IMR-90 (cell line): ENCODE measurements around the gene NCOA7. TPM values are rescaled to one million over a fixed set of nuclear protein-coding genes. Genes with fewer than 3 reads are reported as not detected.

Experiments
- ATAC-seq: fragments of 200-7000 bp; cut with Tn5 transposase; 2 replicates; pipeline ENCODE4 v1.9.1; 2020; ENCODE audit warnings: low read depth, mild to moderate bottlenecking, moderate library complexity
- BruUV-seq: library from RNA; stranded (reverse); fragments of 400-500 nt; replicated peaks from 2 replicates; lab custom pipeline; 2021; lab: Mats Ljungman, UMichigan
- CTCF ChIA-PET: fragments of 300-600 bp; formaldehyde crosslinking; extraction: SDS; loops from one replicate; lab custom pipeline; 2021; ENCODE audit warnings: antibody characterized with exemption; lab: Yijun Ruan, JAX
- POLR2A ChIA-PET: fragments of 300-600 bp; sonication (Branson Sonifier 250); formaldehyde crosslinking; loops from one replicate; lab custom pipeline; 2022; ENCODE audit warnings: antibody characterized with exemption; ENCODE audit not compliant: unreplicated experiment; lab: Charles Lee
- DNase-seq: peaks from one replicate; pipeline ENCODE4 v3.0.0; 2013
- H2AFZ ChIP-seq: replicated peaks from 2 replicates; pipeline ENCODE3; 2013; ENCODE audit warnings: low read length, mild to moderate bottlenecking; ENCODE audit not compliant: poor library complexity
- H2AK5ac ChIP-seq: 2 replicates; pipeline ENCODE4 v1.6.1; 2013; ENCODE audit warnings: low read depth, low read length, inconsistent platforms
- H2AK9ac ChIP-seq: replicated peaks from 2 replicates; pipeline ENCODE3; 2013; ENCODE audit warnings: mild to moderate bottlenecking, low read depth, low read length, moderate library complexity; ENCODE audit not compliant: poor library complexity
- H2BK120ac ChIP-seq: 2 replicates; pipeline ENCODE4 v1.6.1; 2013; ENCODE audit warnings: low read depth, low read length, inconsistent platforms
- H2BK15ac ChIP-seq: 3 replicates; pipeline ENCODE4 v1.6.1; 2013; ENCODE audit warnings: low read depth, low read length, inconsistent platforms
- H2BK20ac ChIP-seq: 2 replicates; pipeline ENCODE4 v1.6.1; 2013; ENCODE audit warnings: low read depth, mild to moderate bottlenecking, inconsistent platforms, low read length, moderate library complexity
- H2BK5ac ChIP-seq: 2 replicates; pipeline ENCODE4 v1.6.1; 2013; ENCODE audit warnings: mild to moderate bottlenecking, low read depth, low read length, inconsistent platforms; ENCODE audit not compliant: poor library complexity, severe bottlenecking
- H3K14ac ChIP-seq: replicated peaks from 2 replicates; pipeline ENCODE4 v1.6.1; 2013; ENCODE audit warnings: low read depth, low read length, inconsistent platforms
- H3K18ac ChIP-seq: 2 replicates; pipeline ENCODE4 v1.6.1; 2013; ENCODE audit warnings: low read depth, low read length, control low read depth
- H3K23ac ChIP-seq: 2 replicates; pipeline ENCODE4 v1.6.1; 2013; ENCODE audit warnings: low read depth, low read length, inconsistent platforms
- H3K27ac ChIP-seq: 2 replicates; pipeline ENCODE4 v1.5.1; 2013; ENCODE audit warnings: mild to moderate bottlenecking, control low read depth, low read length; ENCODE audit not compliant: insufficient read depth
- H3K27me3 ChIP-seq: 2 replicates; pipeline ENCODE4 v1.6.1; 2013; ENCODE audit warnings: low read length; ENCODE audit not compliant: control insufficient read depth, insufficient read depth
- H3K36me3 ChIP-seq: 2 replicates; pipeline ENCODE4 v1.6.1; 2013; ENCODE audit warnings: low read length, mixed read lengths; ENCODE audit not compliant: control insufficient read depth, insufficient read depth
- H3K4ac ChIP-seq: 2 replicates; pipeline ENCODE4 v1.6.1; 2013; ENCODE audit warnings: low read depth, low read length, inconsistent platforms
- H3K4me1 ChIP-seq: 2 replicates; pipeline ENCODE4 v1.6.1; 2013; ENCODE audit warnings: low read length, mixed read lengths; ENCODE audit not compliant: control insufficient read depth, insufficient read depth
- H3K4me2 ChIP-seq: 2 replicates; pipeline ENCODE4 v1.6.1; 2013; ENCODE audit warnings: low read depth, mild to moderate bottlenecking, control low read depth, low read length, moderate library complexity
- H3K4me3 ChIP-seq: 2 replicates; pipeline ENCODE4 v1.5.1; 2013; ENCODE audit warnings: low read depth, mild to moderate bottlenecking, control low read depth, low read length, moderate library complexity; ENCODE audit not compliant: insufficient read depth
- H3K56ac ChIP-seq: 2 replicates; pipeline ENCODE4 v1.6.1; 2013; ENCODE audit warnings: low read length, inconsistent platforms; ENCODE audit not compliant: insufficient read depth; ENCODE audit errors: extremely low read depth
- H3K79me1 ChIP-seq, 2 experiments: 2 replicates each; pipeline ENCODE4 v1.6.1; 2013; ENCODE audit warnings: low read length in 2 of 2, inconsistent platforms in 1 of 2, low read depth in 1 of 2
- H3K9ac ChIP-seq: 2 replicates; pipeline ENCODE4 v1.6.1; 2013; ENCODE audit warnings: low read depth, low read length, control low read depth
- H3K9me1 ChIP-seq: 2 replicates; pipeline ENCODE4 v1.6.1; 2013; ENCODE audit warnings: low read length, inconsistent platforms; ENCODE audit not compliant: insufficient read depth
- H3K9me3 ChIP-seq: 2 replicates; pipeline ENCODE4 v1.6.1; 2013; ENCODE audit warnings: low read length; ENCODE audit not compliant: control insufficient read depth, insufficient read depth
- H4K20me1 ChIP-seq: 2 replicates; pipeline ENCODE4 v1.6.1; 2013; ENCODE audit warnings: low read length, inconsistent platforms; ENCODE audit not compliant: insufficient read depth
- H4K5ac ChIP-seq: 2 replicates; pipeline ENCODE4 v1.6.1; 2013; ENCODE audit warnings: mild to moderate bottlenecking, low read depth, low read length, control low read depth
- H4K8ac ChIP-seq, 2 experiments: 2 replicates each; pipeline ENCODE4 v1.6.1; 2013; ENCODE audit warnings: low read depth in 2 of 2, low read length in 2 of 2, control low read depth in 1 of 2, inconsistent platforms in 1 of 2
- H4K91ac ChIP-seq: 2 replicates; pipeline ENCODE4 v1.6.1; 2013; ENCODE audit warnings: low read depth, low read length, inconsistent platforms; ENCODE audit not compliant: insufficient read depth
- CHD1 ChIP-seq: IDR thresholded peaks from 2 replicates; pipeline ENCODE4 v1.6.1; 2012; ENCODE audit warnings: low read depth, low read length, improper control_type of control experiment
- RFX5 ChIP-seq: IDR thresholded peaks from 2 replicates; pipeline ENCODE4 v1.8.0; 2012; ENCODE audit warnings: low read depth, mild to moderate bottlenecking, low read length, moderate library complexity
- WGBS, 2 experiments: methylation state at CpG; one replicate each; pipeline versions ENCODE4 v1.1.5 to v1.1.7; 2013; ENCODE audit warnings: missing lambda C conversion rate in 2 of 2; ENCODE audit not compliant: insufficient read length in 1 of 2; ENCODE audit errors: extremely low coverage in 2 of 2; 5-methylcytosine and 5-hydroxymethylcytosine counted together
- dilution Hi-C: fragments of 300-500 bp; cut with HindIII; formaldehyde crosslinking; loops from one replicate; pipeline ENCODE4 v1.14.3; 2018; ENCODE audit warnings: low sequenced_read_pairs; ENCODE audit not compliant: unreplicated experiment
- in situ Hi-C: fragments of 300-500 bp; cut with MboI; formaldehyde crosslinking; loops from 3 replicates; pipeline ENCODE4 v1.14.3; 2019; ENCODE audit warnings: low sequenced_read_pairs, inconsistent platforms, mixed read lengths
- intact Hi-C: fragments of 100-400 bp; cut with micrococcal nuclease; formaldehyde crosslinking; loops from 2 replicates; pipeline ENCODE4 v1.10.0; 2022
- polyA plus RNA-seq, 3 experiments: library from polyadenylated mRNA; depleted of rRNA; stranded (reverse); fragments of >200 nt; gene quantifications; 2 replicates each; pipeline ENCODE4 v1.2.3, GENCODE V29; 2012; ENCODE audit warnings: low replicate concordance in 1 of 3
- total RNA-seq: library from RNA; depleted of rRNA; stranded (reverse); fragments of >200 nt; gene quantifications from 2 replicates; pipeline ENCODE4 v1.2.3, GENCODE V29; 2012
- TF ChIP-seq, protein P1 (sequence below): conservative IDR thresholded peaks from 2 replicates; pipeline ENCODE4 v1.5.1; 2012; ENCODE audit warnings: mild to moderate bottlenecking, low read depth, low read length, improper control_type of control experiment
- TF ChIP-seq, protein P2 (sequence below): fragments of 150-350 bp; IDR thresholded peaks from 2 replicates; pipeline ENCODE4 v1.6.1; 2017; ENCODE audit warnings: mild to moderate bottlenecking, antibody characterized with exemption, low read length, low read depth

The NCOA7 gene
- total and polyA plus RNA-seq, 2 of the 4 experiments (the other 2 are of a cell fraction): 12.6 to 12.9 TPM

DNA sequence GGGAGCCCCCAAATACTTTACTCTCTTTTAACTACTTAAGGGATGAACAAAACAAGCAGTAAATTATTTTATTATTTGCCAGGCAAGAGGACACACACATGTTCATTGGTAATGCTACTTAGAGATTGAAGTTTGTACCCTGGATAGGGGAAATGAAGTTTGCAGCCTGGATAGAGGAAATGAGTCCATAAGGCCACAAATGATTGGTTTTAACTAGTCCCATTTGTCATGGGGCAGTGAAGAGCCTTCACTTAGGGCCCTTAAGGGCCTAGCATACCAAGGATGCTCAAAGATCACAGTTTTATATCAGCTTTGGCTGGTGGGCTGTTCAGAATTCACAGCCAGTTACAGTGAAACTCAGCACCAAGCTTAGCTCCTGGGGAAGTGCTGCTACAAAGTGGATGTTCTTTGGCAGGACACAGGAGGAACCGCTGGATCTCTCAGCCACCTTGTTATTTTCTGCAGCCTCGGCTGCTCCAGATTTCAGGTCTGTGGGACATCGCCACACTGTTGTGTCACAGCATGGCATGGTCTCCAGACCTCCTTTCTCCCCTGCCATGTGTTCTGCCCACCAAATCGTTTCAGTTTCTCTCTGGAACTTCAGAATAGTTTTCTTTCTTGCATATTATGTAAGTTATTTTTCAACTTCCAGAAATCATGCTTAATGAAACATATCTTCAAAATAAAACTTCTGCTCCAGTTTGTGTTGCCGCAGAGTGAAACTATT is 41.8 kb downstream of the NCOA7 start (continued):
- TF ChIP-seq, protein P1, sequence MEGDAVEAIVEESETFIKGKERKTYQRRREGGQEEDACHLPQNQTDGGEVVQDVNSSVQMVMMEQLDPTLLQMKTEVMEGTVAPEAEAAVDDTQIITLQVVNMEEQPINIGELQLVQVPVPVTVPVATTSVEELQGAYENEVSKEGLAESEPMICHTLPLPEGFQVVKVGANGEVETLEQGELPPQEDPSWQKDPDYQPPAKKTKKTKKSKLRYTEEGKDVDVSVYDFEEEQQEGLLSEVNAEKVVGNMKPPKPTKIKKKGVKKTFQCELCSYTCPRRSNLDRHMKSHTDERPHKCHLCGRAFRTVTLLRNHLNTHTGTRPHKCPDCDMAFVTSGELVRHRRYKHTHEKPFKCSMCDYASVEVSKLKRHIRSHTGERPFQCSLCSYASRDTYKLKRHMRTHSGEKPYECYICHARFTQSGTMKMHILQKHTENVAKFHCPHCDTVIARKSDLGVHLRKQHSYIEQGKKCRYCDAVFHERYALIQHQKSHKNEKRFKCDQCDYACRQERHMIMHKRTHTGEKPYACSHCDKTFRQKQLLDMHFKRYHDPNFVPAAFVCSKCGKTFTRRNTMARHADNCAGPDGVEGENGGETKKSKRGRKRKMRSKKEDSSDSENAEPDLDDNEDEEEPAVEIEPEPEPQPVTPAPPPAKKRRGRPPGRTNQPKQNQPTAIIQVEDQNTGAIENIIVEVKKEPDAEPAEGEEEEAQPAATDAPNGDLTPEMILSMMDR: no peak

DNA sequence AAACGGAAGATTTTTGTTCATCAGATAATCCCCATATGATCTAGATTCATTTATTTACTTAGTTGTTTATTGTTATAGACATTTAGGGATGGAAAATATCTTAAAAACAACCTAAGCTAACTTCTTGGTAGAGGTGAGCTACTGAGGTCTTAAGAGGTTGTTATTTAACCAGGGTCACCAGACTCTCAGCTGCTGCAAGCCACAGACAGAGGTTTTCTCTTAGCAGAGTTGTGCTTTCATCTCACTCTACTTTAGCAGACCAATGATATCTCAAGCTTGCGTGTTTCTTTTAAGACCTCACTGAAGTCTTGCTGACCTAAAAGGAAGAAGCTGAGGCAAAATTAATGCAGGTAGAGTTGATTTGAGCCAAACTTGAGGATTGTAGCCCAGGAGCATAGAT is 43.6 kb downstream of the NCOA7 start:
- no peak overlapping the region for H4K91ac ChIP-seq
- H3K14ac ChIP-seq: no peak overlapping the region
- DNase-seq (no peak), ATAC-seq (no peak)
- no CpG with 5 or more reads among the region's 2 CpGs for WGBS, 2 experiments
- no peak overlapping the region for H3K56ac ChIP-seq
- H3K9me1 ChIP-seq: no peaks in the 10 kb centered on the region; the same call in 1 of the 2 replicates
- no peak overlapping the region for H2AK5ac ChIP-seq
- no peak overlapping the region for H3K4me3 ChIP-seq
- H3K36me3 ChIP-seq: no peaks in the 10 kb centered on the region
- H3K23ac ChIP-seq: no peak overlapping the region
- no peak for TF ChIP-seq CHD1
- TF ChIP-seq RFX5: no peak
- TF ChIP-seq, protein P2, sequence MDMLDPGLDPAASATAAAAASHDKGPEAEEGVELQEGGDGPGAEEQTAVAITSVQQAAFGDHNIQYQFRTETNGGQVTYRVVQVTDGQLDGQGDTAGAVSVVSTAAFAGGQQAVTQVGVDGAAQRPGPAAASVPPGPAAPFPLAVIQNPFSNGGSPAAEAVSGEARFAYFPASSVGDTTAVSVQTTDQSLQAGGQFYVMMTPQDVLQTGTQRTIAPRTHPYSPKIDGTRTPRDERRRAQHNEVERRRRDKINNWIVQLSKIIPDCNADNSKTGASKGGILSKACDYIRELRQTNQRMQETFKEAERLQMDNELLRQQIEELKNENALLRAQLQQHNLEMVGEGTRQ: no peak
- no peak overlapping the region for H3K4ac ChIP-seq
- CTCF ChIA-PET: interaction anchor here (0.8 to 1.3 kb wide), 3 partner anchors 9 to 44 kb away, joined by 3 to 4 read pairs (median 3); partner anchors contain the start of gene NCOA7
- H3K4me2 ChIP-seq: no peak overlapping the region
- H3K9me3 ChIP-seq: no peaks in the 10 kb centered on the region
- no peak overlapping the region for H2BK20ac ChIP-seq
- H2AK9ac ChIP-seq: no peak overlapping the region
- H4K20me1 ChIP-seq: no peaks in the 10 kb centered on the region
- no peak overlapping the region for H3K18ac ChIP-seq
- H4K5ac ChIP-seq: no peak overlapping the region
- POLR2A ChIA-PET: no interaction called here
- dilution Hi-C loops: no loop called here
- H3K4me1 ChIP-seq: peaks cover 2% of the 10 kb centered on the region; the same call in 1 of the 2 replicates
- in situ Hi-C loops: no loop called here
- no peak overlapping the region for H3K27ac ChIP-seq
- H2BK120ac ChIP-seq: no peak overlapping the region
- no peak overlapping the region for H2AFZ ChIP-seq
- no peaks in the 10 kb centered on the region for H3K27me3 ChIP-seq
- BruUV-seq: no TSS peak
- no peak overlapping the region for H2BK15ac ChIP-seq
- no peak overlapping the region for H2BK5ac ChIP-seq
- peaks cover 1 to 3% of the 10 kb centered on the region in 2 experiments; a peak in 1 of 4 replicates for H3K79me1 ChIP-seq
- intact Hi-C loops: no loop called here
- no peak overlapping the region for H4K8ac ChIP-seq
- H3K9ac ChIP-seq: no peak overlapping the region
